ENCODE measurements around the gene FYB2. TPM values are rescaled to one million over a fixed set of nuclear protein-coding genes. Genes with fewer than 3 reads are reported as not detected.

FYB2 gene
- total RNA-seq = not detected
- 0 reads per million in 2 donors for total RNA-seq

GRCh38 chr1:56819387-56819899, at the start of gene FYB2:
Gene FYB2, minus strand, starts transcription at chr1:56819404. Its CDS starts 114 bp downstream, at chr1:56819290.
- H3K4me3 Mint-ChIP-seq = no peak within 1 kb of the TSS
- no peak for ATAC-seq
- no peak for DNase-seq
- H3K9me3 ChIP-seq (ENCODE audit: control insufficient read depth, low read length, poor library complexity, severe bottlenecking) = no peaks in the 10 kb centered on the region
- peaks cover 2% of the 10 kb centered on the region for H3K4me1 Mint-ChIP-seq
- H3K36me3 Mint-ChIP-seq (ENCODE audit: low read depth) = peaks cover 2% of the 10 kb centered on the region
- H3K27ac Mint-ChIP-seq = no peak within 1 kb of the TSS
- peaks cover 56% of the 10 kb centered on the region for H3K27me3 Mint-ChIP-seq

GRCh38 chr1:56868761-56869160, 49.6 kb upstream of the FYB2 start:
- DNase-seq (no peak), ATAC-seq (no peak)
- Mint-ChIP-seq H3K4me3 (no peak overlapping the region), H3K4me1 (no peaks in the 10 kb centered on the region), H3K27me3 (peaks cover 38% of the 10 kb centered on the region), H3K27ac (no peak overlapping the region), H3K36me3 (ENCODE audit: low read depth) (no peaks in the 10 kb centered on the region)
- H3K9me3 ChIP-seq (ENCODE audit: control insufficient read depth, low read length, poor library complexity, severe bottlenecking) = no peaks in the 10 kb centered on the region

GRCh38 chr1:56867491-56867890, 48.3 kb upstream of the FYB2 start:
- Mint-ChIP-seq H3K36me3 (ENCODE audit: low read depth) (no peaks in the 10 kb centered on the region), H3K27ac (no peak overlapping the region), H3K4me1 (no peaks in the 10 kb centered on the region), H3K4me3 (no peak overlapping the region), H3K27me3 (peaks cover 25% of the 10 kb centered on the region)
- no peak for ATAC-seq
- DNase-seq = no peak
- no peaks in the 10 kb centered on the region for H3K9me3 ChIP-seq (ENCODE audit: control insufficient read depth, low read length, poor library complexity, severe bottlenecking)

GRCh38 chr1:56866656-56867055, 47.5 kb upstream of the FYB2 start:
- ATAC-seq (no peak), DNase-seq (no peak)
- no peaks in the 10 kb centered on the region for H3K9me3 ChIP-seq (ENCODE audit: control insufficient read depth, low read length, poor library complexity, severe bottlenecking)
- H3K4me1 Mint-ChIP-seq = no peaks in the 10 kb centered on the region
- H3K4me3 Mint-ChIP-seq = no peak overlapping the region
- H3K27me3 Mint-ChIP-seq = peaks cover 23% of the 10 kb centered on the region
- H3K27ac Mint-ChIP-seq = no peak overlapping the region
- no peaks in the 10 kb centered on the region for H3K36me3 Mint-ChIP-seq (ENCODE audit: low read depth)

- Mint-ChIP-seq H3K36me3 (ENCODE audit: low read depth) (no peaks in the 10 kb centered on the region), H3K27ac (no peak overlapping the region), H3K27me3 (peaks cover 16% of the 10 kb centered on the region), H3K4me3 (no peak overlapping the region), H3K4me1 (no peaks in the 10 kb centered on the region)
- H3K9me3 ChIP-seq (ENCODE audit: control insufficient read depth, low read length, poor library complexity, severe bottlenecking) = no peaks in the 10 kb centered on the region
- DNase-seq = no peak
- ATAC-seq = no peak
Observed at GRCh38 chr1:56864430-56864829, 45.2 kb upstream of the FYB2 start.

GRCh38 chr1:56863265-56863992, 44.2 kb upstream of the FYB2 start:
- no peak overlapping the region for H3K4me3 Mint-ChIP-seq
- no peak for DNase-seq
- H3K27ac Mint-ChIP-seq = no peak overlapping the region
- H3K9me3 ChIP-seq (ENCODE audit: control insufficient read depth, low read length, poor library complexity, severe bottlenecking) = no peaks in the 10 kb centered on the region
- no peak for ATAC-seq
- no peaks in the 10 kb centered on the region for H3K36me3 Mint-ChIP-seq (ENCODE audit: low read depth)
- H3K27me3 Mint-ChIP-seq = peaks cover 6% of the 10 kb centered on the region
- H3K4me1 Mint-ChIP-seq = no peaks in the 10 kb centered on the region

- Mint-ChIP-seq H3K36me3 (ENCODE audit: low read depth) (peaks cover 3% of the 10 kb centered on the region), H3K27ac (no peak overlapping the region), H3K4me1 (no peaks in the 10 kb centered on the region), H3K27me3 (peaks cover 7% of the 10 kb centered on the region), H3K4me3 (no peak overlapping the region)
- no peaks in the 10 kb centered on the region for H3K9me3 ChIP-seq (ENCODE audit: control insufficient read depth, low read length, poor library complexity, severe bottlenecking)
- DNase-seq (no peak), ATAC-seq (no peak)
Observed at GRCh38 chr1:56859287-56859686, 40.1 kb upstream of the FYB2 start.

- peaks cover 14% of the 10 kb centered on the region for H3K27me3 Mint-ChIP-seq
- H3K4me1 Mint-ChIP-seq = no peaks in the 10 kb centered on the region
- peaks cover 3% of the 10 kb centered on the region for H3K36me3 Mint-ChIP-seq (ENCODE audit: low read depth)
- ATAC-seq = no peak
- H3K4me3 Mint-ChIP-seq = no peak overlapping the region
- H3K27ac Mint-ChIP-seq = no peak overlapping the region
- H3K9me3 ChIP-seq (ENCODE audit: control insufficient read depth, low read length, poor library complexity, severe bottlenecking) = no peaks in the 10 kb centered on the region
- DNase-seq = no peak
Observed at GRCh38 chr1:56856186-56856585, 37.0 kb upstream of the FYB2 start.

- no peaks in the 10 kb centered on the region for H3K9me3 ChIP-seq (ENCODE audit: control insufficient read depth, low read length, poor library complexity, severe bottlenecking)
- Mint-ChIP-seq H3K36me3 (ENCODE audit: low read depth) (peaks cover 3% of the 10 kb centered on the region), H3K27ac (no peak overlapping the region), H3K4me3 (no peak overlapping the region), H3K4me1 (no peaks in the 10 kb centered on the region), H3K27me3 (peaks cover 14% of the 10 kb centered on the region)
- DNase-seq (no peak), ATAC-seq (no peak)
Observed at GRCh38 chr1:56855190-56855589, 36.0 kb upstream of the FYB2 start.

- Mint-ChIP-seq H3K27ac (no peak within 1 kb of the TSS), H3K36me3 (ENCODE audit: low read depth) (peaks cover 3% of the 10 kb centered on the region), H3K4me3 (no peak within 1 kb of the TSS), H3K4me1 (no peaks in the 10 kb centered on the region), H3K27me3 (peaks cover 14% of the 10 kb centered on the region)
- no peak for DNase-seq
- ATAC-seq = no peak
- H3K9me3 ChIP-seq (ENCODE audit: control insufficient read depth, low read length, poor library complexity, severe bottlenecking) = no peaks in the 10 kb centered on the region
Observed at GRCh38 chr1:56854521-56855099, 35.4 kb upstream of the FYB2 start, which contains the start of gene C8A. Gene C8A, plus strand, starts transcription at chr1:56854797. Its CDS starts 105 bp downstream, at chr1:56854902.

- DNase-seq (no peak), ATAC-seq (no peak)
- Mint-ChIP-seq H3K27ac (no peak overlapping the region), H3K27me3 (peaks cover 21% of the 10 kb centered on the region), H3K4me1 (no peaks in the 10 kb centered on the region), H3K36me3 (ENCODE audit: low read depth) (no peaks in the 10 kb centered on the region), H3K4me3 (no peak overlapping the region)
- H3K9me3 ChIP-seq (ENCODE audit: control insufficient read depth, low read length, poor library complexity, severe bottlenecking) = no peaks in the 10 kb centered on the region
Observed at GRCh38 chr1:56852476-56852875, 33.3 kb upstream of the FYB2 start.

GRCh38 chr1:56850922-56851321, 31.7 kb upstream of the FYB2 start:
- peaks cover 24% of the 10 kb centered on the region for H3K27me3 Mint-ChIP-seq

GRCh38 chr1:56850411-56850810, 31.2 kb upstream of the FYB2 start:
- H3K27me3 Mint-ChIP-seq = peaks cover 26% of the 10 kb centered on the region
- no peak for DNase-seq
- no peak overlapping the region for H3K27ac Mint-ChIP-seq
- no peaks in the 10 kb centered on the region for H3K9me3 ChIP-seq (ENCODE audit: control insufficient read depth, low read length, poor library complexity, severe bottlenecking)
- no peak overlapping the region for H3K4me3 Mint-ChIP-seq
- H3K4me1 Mint-ChIP-seq = no peaks in the 10 kb centered on the region
- ATAC-seq = no peak
- no peaks in the 10 kb centered on the region for H3K36me3 Mint-ChIP-seq (ENCODE audit: low read depth)

More at GRCh38 chr1:56850922-56851321, 31.7 kb upstream of the FYB2 start:
- Mint-ChIP-seq H3K4me3 (no peak overlapping the region), H3K36me3 (ENCODE audit: low read depth) (no peaks in the 10 kb centered on the region), H3K4me1 (no peaks in the 10 kb centered on the region), H3K27ac (no peak overlapping the region)
- H3K9me3 ChIP-seq (ENCODE audit: control insufficient read depth, low read length, poor library complexity, severe bottlenecking) = no peaks in the 10 kb centered on the region
- DNase-seq = no peak
- ATAC-seq = no peak

- Mint-ChIP-seq H3K36me3 (ENCODE audit: low read depth) (no peaks in the 10 kb centered on the region), H3K4me1 (peaks cover 2% of the 10 kb centered on the region), H3K27me3 (peaks cover 25% of the 10 kb centered on the region), H3K4me3 (no peak overlapping the region), H3K27ac (no peak overlapping the region)
- no peak for ATAC-seq
- no peak for DNase-seq
- H3K9me3 ChIP-seq (ENCODE audit: control insufficient read depth, low read length, poor library complexity, severe bottlenecking) = no peaks in the 10 kb centered on the region
Observed at GRCh38 chr1:56849750-56850149, 30.5 kb upstream of the FYB2 start.

Data from T-helper 17 cell (primary cell).